Endothelial cell (in vitro differentiated cells): ENCODE measurements around the gene PIWIL4. TPM values are rescaled to one million over a fixed set of nuclear protein-coding genes. Genes with fewer than 3 reads are reported as not detected.

Experiments used
- DNase-seq: peaks from one replicate; pipeline ENCODE4 v3.0.0; 2021; ENCODE audit warnings: low spot score
- H3K27ac Mint-ChIP-seq: one replicate; pipeline ENCODE4 v1.8.0; 2021; ENCODE audit warnings: mixed read lengths, inconsistent platforms; ENCODE audit not compliant: unreplicated experiment
- H3K27me3 Mint-ChIP-seq: one replicate; pipeline ENCODE4 v1.8.0; 2021; ENCODE audit warnings: mild to moderate bottlenecking, moderate library complexity, mixed read lengths, inconsistent platforms; ENCODE audit not compliant: unreplicated experiment
- H3K36me3 Mint-ChIP-seq: one replicate; pipeline ENCODE4 v1.8.0; 2021; ENCODE audit warnings: mild to moderate bottlenecking, low read depth, mixed read lengths, inconsistent platforms; ENCODE audit not compliant: unreplicated experiment
- H3K4me1 Mint-ChIP-seq: one replicate; pipeline ENCODE4 v1.8.0; 2021; ENCODE audit warnings: mild to moderate bottlenecking, mixed read lengths, inconsistent platforms; ENCODE audit not compliant: unreplicated experiment
- H3K4me3 Mint-ChIP-seq: one replicate; pipeline ENCODE4 v1.8.0; 2021; ENCODE audit warnings: mild to moderate bottlenecking, mixed read lengths, inconsistent platforms; ENCODE audit not compliant: unreplicated experiment
- H3K9me3 Mint-ChIP-seq: one replicate; pipeline ENCODE4 v1.8.0; 2021; ENCODE audit warnings: mixed read lengths, inconsistent platforms; ENCODE audit not compliant: unreplicated experiment
- CTCF ChIP-seq: fragments of 200-600 bp; sonication (generic); IDR thresholded peaks from one replicate; pipeline ENCODE4 v1.5.0; 2021; ENCODE audit warnings: antibody characterized with exemption; ENCODE audit not compliant: unreplicated experiment
- total RNA-seq: library from RNA; stranded (reverse); fragmentation: NEBNext Ultra II Directional; extraction: Animal tissue kit (Norgen Biotek cat#: 25700); gene quantifications from one replicate; pipeline ENCODE4 v1.2.1, GENCODE V29; 2021; ENCODE audit not compliant: unreplicated experiment

PIWIL4 gene
- total RNA-seq, 1 donor from 2014 or later = 0.54 TPM

- H3K4me1 Mint-ChIP-seq = peaks cover 3% of the 10 kb centered on the region
- no peak for TF ChIP-seq CTCF
- no peak overlapping the region for H3K4me3 Mint-ChIP-seq
- H3K36me3 Mint-ChIP-seq = no peaks in the 10 kb centered on the region
- DNase-seq = no peak
- H3K27me3 Mint-ChIP-seq = no peaks in the 10 kb centered on the region
- H3K27ac Mint-ChIP-seq = no peak overlapping the region
- H3K9me3 Mint-ChIP-seq = no peaks in the 10 kb centered on the region
These were observed 33.2 kb upstream of the PIWIL4 start for GRCh38 chr11:94533696-94534630.

- Mint-ChIP-seq H3K36me3 (no peaks in the 10 kb centered on the region), H3K4me3 (no peak overlapping the region), H3K27me3 (peaks cover 3% of the 10 kb centered on the region), H3K27ac (no peak overlapping the region), H3K9me3 (no peaks in the 10 kb centered on the region), H3K4me1 (peaks cover 3% of the 10 kb centered on the region)
- DNase-seq = no peak
- no peak for TF ChIP-seq CTCF
These were observed 30.8 kb upstream of the PIWIL4 start for GRCh38 chr11:94536386-94536785.

GRCh38 chr11:94537031-94537600 lies 30.1 kb upstream of the PIWIL4 start:
- no peak overlapping the region for H3K27ac Mint-ChIP-seq
- no peak overlapping the region for H3K4me3 Mint-ChIP-seq

GRCh38 chr11:94539420-94539819 lies 27.7 kb upstream of the PIWIL4 start:
- no peak for DNase-seq
- H3K9me3 Mint-ChIP-seq = no peaks in the 10 kb centered on the region
- H3K27ac Mint-ChIP-seq = no peak overlapping the region
- peaks cover 8% of the 10 kb centered on the region for H3K27me3 Mint-ChIP-seq
- no peak overlapping the region for H3K4me3 Mint-ChIP-seq
- peaks cover 4% of the 10 kb centered on the region for H3K4me1 Mint-ChIP-seq
- no peak for TF ChIP-seq CTCF
- H3K36me3 Mint-ChIP-seq = no peaks in the 10 kb centered on the region

More at GRCh38 chr11:94537031-94537600, 30.1 kb upstream of the PIWIL4 start:
- Mint-ChIP-seq H3K9me3 (no peaks in the 10 kb centered on the region), H3K4me1 (peaks cover 3% of the 10 kb centered on the region), H3K36me3 (no peaks in the 10 kb centered on the region), H3K27me3 (peaks cover 3% of the 10 kb centered on the region)
- no peak for TF ChIP-seq CTCF
- no peak for DNase-seq
